Muscle layer of colon (tissue), 2 donors: Measurements from ENCODE around the gene POC5.

ENCODE experiments used
- H3K27ac ChIP-seq: one replicate; pipeline ENCODE4 v1.7.0; 2013; ENCODE audit warnings: low read depth, mild to moderate bottlenecking, low read length, moderate library complexity
- H3K27me3 ChIP-seq, 2 donors: one replicate each; pipeline ENCODE4 v1.7.0; 2013; ENCODE audit warnings: low read length in 2 of 2, mild to moderate bottlenecking in 2 of 2; ENCODE audit not compliant: insufficient read depth in 2 of 2, control insufficient read depth in 1 of 2
- H3K36me3 ChIP-seq: one replicate; pipeline ENCODE4 v1.7.0; 2013; ENCODE audit warnings: mild to moderate bottlenecking, low read length; ENCODE audit not compliant: insufficient read depth
- H3K4me1 ChIP-seq: one replicate; pipeline ENCODE4 v1.7.0; 2013; ENCODE audit warnings: mild to moderate bottlenecking, low read length; ENCODE audit not compliant: insufficient read depth
- H3K4me3 ChIP-seq, 2 donors: one replicate each; pipeline ENCODE4 v1.7.0; 2013; ENCODE audit warnings: low read length in 2 of 2, low read depth in 1 of 2, mild to moderate bottlenecking in 1 of 2, moderate library complexity in 1 of 2
- H3K9ac ChIP-seq: one replicate; pipeline ENCODE4 v1.7.0; 2013; ENCODE audit warnings: low read length
- H3K9me3 ChIP-seq: one replicate; pipeline ENCODE4 v1.7.0; 2013; ENCODE audit warnings: mild to moderate bottlenecking, low read length
- donor health status: abdominal sarcoma.
- donor health status: Adenocarcinoma of cecum.

POC5 gene

GRCh38 chr5:75671506-75671905 is 45.7 kb downstream of the POC5 start:
- no peak overlapping the region for H3K27ac ChIP-seq
- H3K9me3 ChIP-seq: no peaks in the 10 kb centered on the region
- H3K4me1 ChIP-seq: peaks cover 3% of the 10 kb centered on the region
- no peak overlapping the region for H3K9ac ChIP-seq
- H3K36me3 ChIP-seq: peaks cover 5% of the 10 kb centered on the region
- no peaks in the 10 kb centered on the region for H3K27me3 ChIP-seq
- no peak overlapping the region for H3K4me3 ChIP-seq

- no peak overlapping the region for H3K27ac ChIP-seq
- H3K4me1 ChIP-seq: peaks cover 3% of the 10 kb centered on the region
- H3K9ac ChIP-seq: no peak overlapping the region
- peaks cover 5% of the 10 kb centered on the region for H3K36me3 ChIP-seq
- no peaks in the 10 kb centered on the region for H3K9me3 ChIP-seq
- no peak overlapping the region for H3K4me3 ChIP-seq
- no peaks in the 10 kb centered on the region for H3K27me3 ChIP-seq
Measured at GRCh38 chr5:75670577-75670976, 46.7 kb downstream of the POC5 start.

- Histone ChIP-seq H3K36me3 (no peaks in the 10 kb centered on the region), H3K27ac (no peak overlapping the region), H3K9ac (no peak overlapping the region), H3K9me3 (no peaks in the 10 kb centered on the region), H3K27me3 (no peaks in the 10 kb centered on the region), H3K4me1 (peaks cover 6% of the 10 kb centered on the region), H3K4me3 (no peak overlapping the region)
Measured at GRCh38 chr5:75668977-75669689, 48.1 kb downstream of the POC5 start.

GRCh38 chr5:75668445-75668844 is 48.8 kb downstream of the POC5 start:
- H3K4me3 ChIP-seq: no peak overlapping the region
- no peak overlapping the region for H3K9ac ChIP-seq
- no peaks in the 10 kb centered on the region for H3K9me3 ChIP-seq
- H3K36me3 ChIP-seq: no peaks in the 10 kb centered on the region
- H3K4me1 ChIP-seq: peaks cover 10% of the 10 kb centered on the region
- no peak overlapping the region for H3K27ac ChIP-seq
- no peaks in the 10 kb centered on the region for H3K27me3 ChIP-seq

- H3K27me3 ChIP-seq: no peaks in the 10 kb centered on the region
- H3K4me3 ChIP-seq: no peak overlapping the region
- H3K9ac ChIP-seq: no peak overlapping the region
- no peak overlapping the region for H3K27ac ChIP-seq
- H3K36me3 ChIP-seq: no peaks in the 10 kb centered on the region
- no peaks in the 10 kb centered on the region for H3K9me3 ChIP-seq
- peaks cover 10% of the 10 kb centered on the region for H3K4me1 ChIP-seq
Measured at GRCh38 chr5:75667586-75667985, 49.7 kb downstream of the POC5 start.

GRCh38 chr5:75666801-75667200 is 50.4 kb downstream of the POC5 start:
- Histone ChIP-seq H3K27ac (no peak overlapping the region), H3K4me3 (no peak overlapping the region)

GRCh38 chr5:75664979-75665378 is 52.3 kb downstream of the POC5 start:
- Histone ChIP-seq H3K36me3 (no peaks in the 10 kb centered on the region), H3K4me3 (no peak overlapping the region), H3K4me1 (peaks cover 10% of the 10 kb centered on the region), H3K9ac (no peak overlapping the region), H3K27ac (no peak overlapping the region), H3K27me3 (no peaks in the 10 kb centered on the region), H3K9me3 (no peaks in the 10 kb centered on the region)

More at GRCh38 chr5:75666801-75667200, 50.4 kb downstream of the POC5 start:
- Histone ChIP-seq H3K4me1 (peaks cover 10% of the 10 kb centered on the region), H3K36me3 (no peaks in the 10 kb centered on the region), H3K9me3 (no peaks in the 10 kb centered on the region), H3K27me3 (no peaks in the 10 kb centered on the region), H3K9ac (no peak overlapping the region)

GRCh38 chr5:75663579-75664284 is 53.5 kb downstream of the POC5 start:
- Histone ChIP-seq H3K27me3 (no peaks in the 10 kb centered on the region), H3K9me3 (no peaks in the 10 kb centered on the region), H3K27ac (no peak overlapping the region), H3K36me3 (no peaks in the 10 kb centered on the region), H3K4me1 (peaks cover 9% of the 10 kb centered on the region), H3K4me3 (no peak overlapping the region), H3K9ac (no peak overlapping the region)

GRCh38 chr5:75662061-75662460 is 55.2 kb downstream of the POC5 start:
- no peak overlapping the region for H3K9ac ChIP-seq
- no peak overlapping the region for H3K4me3 ChIP-seq
- peaks cover 7% of the 10 kb centered on the region for H3K4me1 ChIP-seq
- no peaks in the 10 kb centered on the region for H3K27me3 ChIP-seq
- H3K36me3 ChIP-seq: no peaks in the 10 kb centered on the region
- H3K9me3 ChIP-seq: no peaks in the 10 kb centered on the region
- no peak overlapping the region for H3K27ac ChIP-seq

GRCh38 chr5:75660678-75661465 is 56.4 kb downstream of the POC5 start:
- H3K9ac ChIP-seq: no peak overlapping the region
- H3K27ac ChIP-seq: no peak overlapping the region

GRCh38 chr5:75659791-75660450 is 57.3 kb downstream of the POC5 start:
- Histone ChIP-seq H3K4me3 (no peak overlapping the region), H3K36me3 (no peaks in the 10 kb centered on the region), H3K27ac (no peak overlapping the region), H3K9ac (no peak overlapping the region), H3K4me1 (peaks cover 7% of the 10 kb centered on the region), H3K27me3 (no peaks in the 10 kb centered on the region), H3K9me3 (no peaks in the 10 kb centered on the region)

More at GRCh38 chr5:75660678-75661465, 56.4 kb downstream of the POC5 start:
- Histone ChIP-seq H3K27me3 (no peaks in the 10 kb centered on the region), H3K36me3 (no peaks in the 10 kb centered on the region), H3K4me1 (peaks cover 7% of the 10 kb centered on the region), H3K9me3 (no peaks in the 10 kb centered on the region), H3K4me3 (no peak overlapping the region)
